Thoracic aorta (tissue), 2 donors: ENCODE measurements around the gene CYS1. TPM values are rescaled to one million over a fixed set of nuclear protein-coding genes. Genes with fewer than 3 reads are reported as not detected.

Experiments used
- ATAC-seq: fragments of 150-250 bp; one replicate; pipeline ENCODE4 v1.8.0; 2017; ENCODE audit warnings: low read depth; ENCODE audit not compliant: insufficient number of reproducible peaks, low FRiP score
- DNase-seq: peaks from one replicate; pipeline ENCODE4 v3.0.0-alpha.2; 2020; ENCODE audit warnings: low spot score
- H3K27ac ChIP-seq, 2 donors: fragments of 200-600 bp; sonication (generic); 1 replicate in 1 of 2; 2 replicates in 1 of 2; pipeline ENCODE4 v1.5.1; 2016; ENCODE audit warnings: mild to moderate bottlenecking in 2 of 2, moderate library complexity in 2 of 2
- H3K27me3 ChIP-seq: fragments of 200-600 bp; sonication (generic); replicated peaks from 2 replicates; pipeline ENCODE4 v1.6.0; 2016; ENCODE audit warnings: mild to moderate bottlenecking; ENCODE audit not compliant: insufficient read depth
- H3K36me3 ChIP-seq: fragments of 200-600 bp; sonication (generic); one replicate; pipeline ENCODE4 v1.5.1; 2016
- H3K4me1 ChIP-seq, 2 donors: fragments of 200-600 bp; sonication (generic); 1 replicate in 1 of 2; 2 replicates in 1 of 2; pipeline versions ENCODE4 v1.5.1 to v1.6.0; 2016; ENCODE audit warnings: low read depth in 2 of 2, mild to moderate bottlenecking in 1 of 2; ENCODE audit not compliant: control insufficient read depth in 1 of 2
- H3K4me3 ChIP-seq: fragments of 200-600 bp; sonication (generic); 2 replicates; pipeline ENCODE4 v1.5.1; 2016; ENCODE audit warnings: mild to moderate bottlenecking
- H3K9me3 ChIP-seq: fragments of 200-600 bp; sonication (generic); 2 replicates; pipeline ENCODE4 v1.5.1; 2016
- CTCF ChIP-seq: fragments of 200-600 bp; sonication (generic); IDR thresholded peaks from one replicate; pipeline ENCODE4 v1.5.1; 2019; ENCODE audit warnings: antibody characterized with exemption
- total RNA-seq, 2 donors: library from RNA; depleted of rRNA; stranded (reverse); fragments of >200 nt; gene quantifications; one replicate each; pipeline versions ENCODE4 v1.1.0 to v1.2.3, GENCODE V29; 2016

Gene CYS1
- total RNA-seq, 2 donors from 2014 or later, result 13.5 to 26.9 TPM

- no peak overlapping the region for H3K27ac ChIP-seq
- no peaks in the 10 kb centered on the region for H3K36me3 ChIP-seq
- H3K4me1 ChIP-seq, result no peaks in the 10 kb centered on the region
- no peak for TF ChIP-seq CTCF
- no peak for DNase-seq
- no peaks in the 10 kb centered on the region for H3K9me3 ChIP-seq
- H3K4me3 ChIP-seq, result no peak overlapping the region
- H3K27me3 ChIP-seq, result no peaks in the 10 kb centered on the region
- no peak for ATAC-seq
These were observed 51.7 kb downstream of the CYS1 start for GRCh38 chr2:10028407-10028987.

- ATAC-seq (no peak), DNase-seq (no peak)
- no peak overlapping the region for H3K27ac ChIP-seq
- no peaks in the 10 kb centered on the region for H3K27me3 ChIP-seq
- TF ChIP-seq CTCF, result no peak
- H3K36me3 ChIP-seq, result no peaks in the 10 kb centered on the region
- H3K4me3 ChIP-seq, result no peak overlapping the region
- H3K4me1 ChIP-seq, result no peaks in the 10 kb centered on the region
- H3K9me3 ChIP-seq, result no peaks in the 10 kb centered on the region
These were observed 52.4 kb downstream of the CYS1 start for GRCh38 chr2:10027660-10028330.

GRCh38 chr2:10026940-10027569 lies 53.2 kb downstream of the CYS1 start:
- no peak for DNase-seq
- Histone ChIP-seq H3K36me3 (no peaks in the 10 kb centered on the region), H3K4me3 (no peak overlapping the region), H3K9me3 (no peaks in the 10 kb centered on the region), H3K27ac (no peak overlapping the region), H3K27me3 (no peaks in the 10 kb centered on the region), H3K4me1 (no peaks in the 10 kb centered on the region)
- no peak for TF ChIP-seq CTCF
- ATAC-seq, result no peak

- no peak overlapping the region for H3K4me3 ChIP-seq
- DNase-seq, result no peak
- ATAC-seq, result peak; percentile 12
- no peak for TF ChIP-seq CTCF
- H3K9me3 ChIP-seq, result no peaks in the 10 kb centered on the region
- H3K36me3 ChIP-seq, result no peaks in the 10 kb centered on the region
- H3K27me3 ChIP-seq, result no peaks in the 10 kb centered on the region
- no peak overlapping the region for H3K27ac ChIP-seq
- no peaks in the 10 kb centered on the region for H3K4me1 ChIP-seq
These were observed 57.1 kb downstream of the CYS1 start for GRCh38 chr2:10022966-10023662.

- Histone ChIP-seq H3K4me3 (no peak overlapping the region), H3K36me3 (no peaks in the 10 kb centered on the region), H3K9me3 (no peaks in the 10 kb centered on the region), H3K27me3 (no peaks in the 10 kb centered on the region), H3K27ac (no peak overlapping the region), H3K4me1 (no peaks in the 10 kb centered on the region)
- no peak for ATAC-seq
- TF ChIP-seq CTCF, result no peak
- DNase-seq, result no peak
These were observed 57.8 kb downstream of the CYS1 start for GRCh38 chr2:10022445-10022844.
